PC-3 (cell line): ENCODE data around the gene PHYKPL. TPM values are rescaled to one million over a fixed set of nuclear protein-coding genes. Genes with fewer than 3 reads are reported as not detected.
"Not testable (repeated sequence)": the region's sequence is repeated elsewhere in the genome, so short reads cannot be mapped to it uniquely, and the experiment has no call there.

Source experiments
- ATAC-seq: fragments of 200-7000 bp; cut with Tn5 transposase; 2 replicates; pipeline ENCODE4 v1.9.1; 2020; ENCODE audit warnings: mild to moderate bottlenecking, moderate library complexity
- BruUV-seq: library from RNA; stranded (reverse); fragments of 400-500 nt; replicated peaks from 2 replicates; lab custom pipeline; 2021; lab: Mats Ljungman, UMichigan
- CTCF ChIA-PET: fragments of 300-600 bp; sonication (Branson Sonifier 250); formaldehyde crosslinking; loops from one replicate; lab custom pipeline; 2022; ENCODE audit warnings: antibody characterized with exemption; lab: Charles Lee
- POLR2A ChIA-PET: fragments of 300-600 bp; sonication (Branson Sonifier 250); formaldehyde crosslinking; loops from one replicate; lab custom pipeline; 2022; ENCODE audit warnings: antibody characterized with exemption; ENCODE audit not compliant: unreplicated experiment; lab: Charles Lee
- DNase-seq: peaks from one replicate; pipeline ENCODE4 v3.0.0-alpha.2; 2015
- H2AFZ ChIP-seq: fragments of 300-600 bp; sonication (generic); 2 replicates; pipeline ENCODE4 v1.6.0; 2016; ENCODE audit warnings: antibody characterized with exemption, low read length
- H3F3A ChIP-seq: fragments of 300-600 bp; sonication (generic); one replicate; pipeline ENCODE4 v1.6.0; 2017; ENCODE audit warnings: antibody characterized with exemption, low read length, control low read depth, mild to moderate bottlenecking; ENCODE audit not compliant: unreplicated experiment
- H3K27ac ChIP-seq: fragments of 300-600 bp; sonication (generic); 2 replicates; pipeline ENCODE4 v1.5.1; 2016; ENCODE audit warnings: mild to moderate bottlenecking, low read length
- H3K27me3 ChIP-seq: fragments of 300-600 bp; sonication (generic); 2 replicates; pipeline ENCODE4 v1.6.1; 2016; ENCODE audit warnings: low read length, mixed read lengths
- H3K36me3 ChIP-seq: fragments of 300-600 bp; sonication (generic); 2 replicates; pipeline ENCODE4 v1.6.1; 2016; ENCODE audit warnings: low read depth, mixed run types, low read length, mixed read lengths
- H3K4me1 ChIP-seq: fragments of 300-600 bp; sonication (generic); 2 replicates; pipeline ENCODE4 v1.5.1; 2016; ENCODE audit warnings: low read length; ENCODE audit not compliant: insufficient read depth
- H3K4me2 ChIP-seq: fragments of 300-600 bp; sonication (generic); 2 replicates; pipeline ENCODE4 v1.6.0; 2016; ENCODE audit warnings: low read length
- H3K4me3 ChIP-seq: fragments of 300-600 bp; sonication (generic); 2 replicates; pipeline ENCODE4 v1.5.1; 2016; ENCODE audit warnings: mild to moderate bottlenecking, low read length, mixed read lengths
- H3K79me2 ChIP-seq: fragments of 300-600 bp; sonication (generic); 2 replicates; pipeline ENCODE4 v1.6.1; 2017; ENCODE audit warnings: low read length, mixed read lengths
- H3K9ac ChIP-seq: fragments of 300-600 bp; sonication (generic); 2 replicates; pipeline ENCODE4 v1.6.0; 2016; ENCODE audit warnings: mild to moderate bottlenecking, low read length
- H3K9me2 ChIP-seq: fragments of 300-600 bp; sonication (generic); replicated peaks from 2 replicates; pipeline ENCODE4 v1.6.1; 2016; ENCODE audit warnings: mixed run types, low read length, mixed read lengths
- H3K9me3 ChIP-seq: fragments of 300-600 bp; sonication (generic); 2 replicates; pipeline ENCODE4 v1.6.1; 2016; ENCODE audit warnings: low read length, mixed read lengths
- H4K20me1 ChIP-seq: fragments of 300-600 bp; sonication (generic); 2 replicates; pipeline ENCODE4 v1.6.1; 2016; ENCODE audit warnings: low read length, mixed read lengths
- CTCF ChIP-seq: fragments of 300-600 bp; sonication (generic); conservative IDR thresholded peaks from 2 replicates; pipeline ENCODE4 v1.5.1; 2017; ENCODE audit warnings: antibody characterized with exemption, low read depth, mild to moderate bottlenecking, low read length
- EZH2 ChIP-seq: fragments of 300-600 bp; sonication (generic); IDR thresholded peaks from one replicate; pipeline ENCODE4 v1.6.1; 2017; ENCODE audit warnings: antibody characterized with exemption, mild to moderate bottlenecking, low read length; ENCODE audit not compliant: unreplicated experiment
- EZH2phosphoT487 ChIP-seq: fragments of 300-600 bp; sonication (generic); IDR thresholded peaks from 2 replicates; pipeline ENCODE4 v1.6.1; 2018; ENCODE audit warnings: mild to moderate bottlenecking, antibody characterized with exemption, low read length, borderline replicate concordance
- intact Hi-C: fragments of 100-400 bp; cut with micrococcal nuclease; formaldehyde crosslinking; loops from 2 replicates; pipeline ENCODE4 v1.9.0; 2023
- total RNA-seq: library from RNA; depleted of rRNA; stranded (reverse); fragments of >200 nt; gene quantifications from 2 replicates; pipeline ENCODE4 v1.2.3, GENCODE V29; 2014

Gene PHYKPL
- total RNA-seq, 1 experiment from 2014 or later, result 31.2 TPM

- ATAC-seq (no peak), DNase-seq (no peak)
- no peaks in the 10 kb centered on the region for H3K36me3 ChIP-seq
- no peaks in the 10 kb centered on the region for H3K9me2 ChIP-seq
- H3K79me2 ChIP-seq, result peaks cover 11% of the 10 kb centered on the region
- no TSS peak for BruUV-seq
- ChIA-PET POLR2A (no interaction called here), CTCF (no interaction called here)
- intact Hi-C loops, result loop anchor here (5.0 kb wide), 1 partner anchor 48 kb away; the partner anchor contains the start of gene NHP2
- H2AFZ ChIP-seq, result no peak overlapping the region
- H3K4me3 ChIP-seq, result no peak overlapping the region
- H3K9ac ChIP-seq, result no peak overlapping the region
- TF ChIP-seq EZH2 (no peak), EZH2phosphoT487 (no peak), CTCF (no peak)
- H3K27ac ChIP-seq, result no peak overlapping the region
- H3K9me3 ChIP-seq, result no peaks in the 10 kb centered on the region
- no peak overlapping the region for H3K4me2 ChIP-seq
- H3K27me3 ChIP-seq, result no peaks in the 10 kb centered on the region
- H3F3A ChIP-seq, result no peaks in the 10 kb centered on the region
- H3K4me1 ChIP-seq, result peaks cover 10% of the 10 kb centered on the region
- H4K20me1 ChIP-seq, result no peaks in the 10 kb centered on the region
Measured at GRCh38 chr5:178199581-178200434, 32.8 kb downstream of the PHYKPL start.

DNA sequence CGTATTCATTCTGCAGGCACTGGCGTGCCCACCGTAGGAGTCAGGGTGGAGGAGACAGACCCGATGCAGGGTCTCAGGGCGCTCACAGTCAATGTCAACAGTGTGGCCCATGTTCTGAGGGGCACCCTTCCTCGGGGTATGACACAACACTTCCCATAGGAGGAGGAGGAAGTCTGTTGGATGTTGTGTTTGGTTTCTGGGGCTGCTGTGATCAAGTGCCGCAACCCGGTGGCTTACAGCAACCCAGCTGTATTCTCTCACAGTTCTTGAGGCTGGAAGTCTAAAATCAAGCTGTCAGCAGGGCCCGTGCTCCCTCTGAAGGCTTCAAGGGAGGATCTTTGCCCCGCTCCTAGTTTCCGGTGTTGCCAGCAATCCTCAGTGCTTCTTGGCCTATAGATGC, 33.9 kb downstream of the PHYKPL start:
- ATAC-seq, result no peak
- no TSS peak for BruUV-seq
- CTCF ChIA-PET, result no interaction called here

GRCh38 chr5:178198151-178198550, 34.5 kb downstream of the PHYKPL start:
- intact Hi-C loops, H3K27ac ChIP-seq, H3K9me3 ChIP-seq, H4K20me1 ChIP-seq, H3K4me3 ChIP-seq, H3F3A ChIP-seq, H3K4me2 ChIP-seq, H2AFZ ChIP-seq, POLR2A ChIA-PET, DNase-seq, H3K36me3 ChIP-seq, H3K9me2 ChIP-seq, H3K27me3 ChIP-seq, ATAC-seq, H3K9ac ChIP-seq, CTCF ChIA-PET, H3K79me2 ChIP-seq, BruUV-seq: not testable (repeated sequence)
- H3K4me1 ChIP-seq, result peaks cover 14% of the 10 kb centered on the region

More for the DNA sequence above, 33.9 kb downstream of the PHYKPL start:
- Histone ChIP-seq H3K4me1 (peaks cover 10% of the 10 kb centered on the region), H3K4me2 (no peak overlapping the region), H3K79me2 (peaks cover 2% of the 10 kb centered on the region), H2AFZ (no peak overlapping the region), H3K27ac (no peak overlapping the region), H3K9me3 (no peaks in the 10 kb centered on the region), H3K27me3 (no peaks in the 10 kb centered on the region), H3F3A (no peaks in the 10 kb centered on the region), H3K9ac (no peak overlapping the region), H3K9me2 (no peaks in the 10 kb centered on the region), H3K36me3 (no peaks in the 10 kb centered on the region), H3K4me3 (no peak overlapping the region), H4K20me1 (no peaks in the 10 kb centered on the region)
- no peak for TF ChIP-seq EZH2phosphoT487
- TF ChIP-seq CTCF, result no peak
- no peak for TF ChIP-seq EZH2
- POLR2A ChIA-PET, result no interaction called here
- no peak for DNase-seq
- intact Hi-C loops, result no loop called here
